GM18867 (cell line): ENCODE results near the gene ODAD4.

Experiments used
- ATAC-seq: cut with Tn5 transposase; IDR thresholded peaks from one replicate; pipeline ENCODE4 v1.9.1; 2021; ENCODE audit warnings: mild to moderate bottlenecking, moderate library complexity; ENCODE audit not compliant: unreplicated experiment

Gene ODAD4

DNA sequence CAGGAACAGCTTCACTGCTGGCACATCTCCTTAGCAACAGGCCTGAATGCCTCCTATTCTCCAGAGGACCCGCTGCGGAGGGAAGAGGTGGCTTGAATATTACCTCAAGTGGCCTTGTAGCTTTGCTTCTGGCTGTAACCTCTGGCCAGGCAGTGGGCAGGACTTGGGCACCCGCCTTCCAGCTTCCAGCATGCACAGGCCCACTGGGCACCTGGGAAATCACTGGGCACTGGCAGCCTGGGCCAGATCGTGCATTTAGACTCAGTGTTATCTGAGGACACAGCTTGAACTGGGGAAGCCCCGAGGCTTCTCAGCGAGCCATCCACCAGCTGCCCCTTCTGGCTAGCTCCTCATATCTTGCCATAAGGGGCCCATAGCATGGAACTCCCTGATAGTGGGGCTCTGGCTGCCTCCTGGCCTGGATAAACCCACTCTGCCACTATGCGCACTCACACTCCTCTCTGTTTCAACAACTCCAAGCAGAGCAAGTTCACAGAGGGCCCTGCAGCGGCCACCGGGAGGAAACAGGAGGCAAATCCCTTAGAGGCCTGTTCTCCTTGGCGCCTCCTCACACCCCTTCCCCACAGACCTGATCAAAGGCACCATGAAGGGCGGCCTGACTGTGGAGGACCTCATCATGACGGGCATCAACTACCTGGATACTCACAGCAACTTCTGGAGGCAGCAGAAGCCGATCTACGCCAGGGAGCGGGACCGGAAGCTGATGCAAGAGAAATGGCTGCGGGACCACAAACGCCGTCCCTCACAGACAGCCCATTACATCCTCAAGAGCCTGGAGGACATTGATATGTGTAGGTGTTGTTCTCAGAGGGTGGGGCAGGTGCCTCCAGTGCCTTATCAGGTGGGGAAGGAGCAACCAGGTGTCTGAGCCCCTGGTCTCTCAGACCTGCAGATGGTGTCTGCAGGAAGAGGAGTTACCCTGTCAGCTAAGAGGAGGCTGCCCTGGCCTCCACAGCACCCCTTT is 7.8 kb downstream of the ODAD4 start:
- ATAC-seq, result no peak

DNA sequence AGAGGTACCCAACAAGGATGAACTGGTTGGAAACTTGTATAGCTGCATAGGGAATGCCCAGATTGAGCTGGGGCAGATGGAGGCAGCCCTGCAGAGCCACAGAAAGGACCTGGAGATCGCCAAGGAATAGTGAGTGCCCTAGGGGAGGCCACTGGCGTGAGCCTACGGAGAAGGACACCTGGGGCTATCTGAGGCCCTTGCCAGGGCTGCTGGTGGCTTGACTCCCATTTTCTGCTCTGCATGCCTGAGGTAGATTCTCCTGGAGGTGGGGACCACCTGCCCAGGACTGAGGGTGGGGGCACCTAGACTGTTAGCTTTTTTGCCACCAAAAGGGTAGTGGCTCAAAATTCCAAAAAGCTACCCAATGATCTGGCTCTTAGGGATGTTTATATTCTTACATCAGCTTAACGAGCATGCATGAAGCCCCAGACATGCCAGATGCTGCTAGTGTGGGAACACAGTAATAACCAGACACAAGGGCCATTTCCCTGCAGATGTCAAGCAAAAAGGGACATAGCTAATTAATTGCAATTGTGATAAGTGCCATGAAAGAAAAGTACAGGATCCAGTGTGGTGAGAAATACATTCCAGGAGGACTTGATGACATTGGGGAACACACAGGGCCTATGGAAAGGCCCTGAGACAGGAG is 8.8 kb downstream of the ODAD4 start:
- ATAC-seq, result no peak

DNA sequence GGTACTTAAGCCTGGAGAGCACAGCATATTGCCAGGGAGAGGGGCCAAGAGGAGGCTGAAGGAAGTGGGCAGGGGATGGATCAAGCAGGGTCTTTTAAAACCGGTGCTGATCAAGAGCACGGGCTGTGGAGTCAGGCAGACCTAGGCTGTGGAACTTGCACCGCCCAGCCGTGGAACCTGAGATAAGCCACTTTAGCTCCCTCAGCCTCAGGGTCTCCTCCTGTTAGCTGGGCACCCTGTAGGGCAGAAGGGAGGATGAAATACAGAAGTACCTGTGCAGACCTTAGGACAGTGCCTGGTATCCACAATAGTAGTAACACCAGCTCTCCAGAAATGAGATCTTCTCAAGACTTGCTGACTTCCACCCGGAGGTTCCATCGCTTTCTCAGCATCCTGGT is 9.3 kb downstream of the ODAD4 start:
- ATAC-seq, result no peak

DNA sequence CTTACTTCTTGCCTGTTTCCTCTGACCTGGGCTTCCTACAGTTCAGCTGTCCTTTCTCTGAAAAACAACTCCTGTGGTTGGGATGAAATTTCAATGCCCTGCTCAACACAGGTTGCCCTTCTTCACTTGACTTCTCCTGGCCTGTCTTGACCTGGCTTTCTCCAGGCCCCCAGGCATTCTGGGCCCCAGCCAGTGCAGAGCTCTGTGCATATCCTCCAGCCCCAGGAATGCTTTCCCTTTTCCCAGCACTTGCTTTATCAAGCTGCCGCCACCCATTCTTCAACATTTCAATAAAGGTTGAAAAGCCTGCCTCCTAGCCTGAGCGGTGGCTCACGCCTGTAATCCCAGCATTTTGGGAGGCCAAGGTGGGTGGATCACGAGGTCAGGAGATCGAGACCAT is 10.8 kb downstream of the ODAD4 start:
- ATAC-seq, result no peak

DNA sequence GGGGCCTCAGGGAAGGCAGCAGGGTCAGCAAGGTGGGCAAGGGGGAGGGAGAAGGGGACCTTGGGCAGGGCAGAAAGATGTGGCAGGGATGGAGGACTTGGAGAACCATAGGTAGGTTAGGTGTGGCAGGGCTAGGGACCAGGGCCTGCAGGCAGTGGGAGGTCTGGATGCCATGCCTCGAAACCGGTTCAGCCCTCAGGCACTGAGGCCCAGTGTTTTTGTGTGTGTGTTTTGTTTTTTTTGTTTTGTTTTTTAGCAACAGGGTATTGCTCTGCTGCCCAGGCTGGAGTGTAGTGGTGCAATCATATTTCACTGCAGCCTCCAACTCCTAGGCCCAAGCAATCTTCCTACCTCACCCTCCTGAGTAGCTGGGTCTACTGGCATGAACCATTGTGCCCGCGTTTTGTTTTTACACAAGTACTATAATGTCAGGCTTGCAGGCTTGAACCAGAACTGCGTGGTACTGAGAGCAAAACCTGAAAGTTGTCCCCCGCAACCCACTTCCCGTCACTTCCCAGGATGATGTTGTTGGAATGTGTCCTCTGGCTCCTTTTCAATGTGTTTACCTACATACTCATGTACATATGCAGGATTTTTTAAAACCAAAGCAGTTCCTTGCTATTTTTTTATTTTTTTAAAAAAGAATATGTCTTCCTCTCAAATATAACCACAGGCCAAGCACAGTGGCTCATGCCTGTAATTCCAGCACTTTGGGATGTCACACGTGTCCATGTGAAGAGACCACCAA is 12.4 kb downstream of the ODAD4 start:
- no peak for ATAC-seq

DNA sequence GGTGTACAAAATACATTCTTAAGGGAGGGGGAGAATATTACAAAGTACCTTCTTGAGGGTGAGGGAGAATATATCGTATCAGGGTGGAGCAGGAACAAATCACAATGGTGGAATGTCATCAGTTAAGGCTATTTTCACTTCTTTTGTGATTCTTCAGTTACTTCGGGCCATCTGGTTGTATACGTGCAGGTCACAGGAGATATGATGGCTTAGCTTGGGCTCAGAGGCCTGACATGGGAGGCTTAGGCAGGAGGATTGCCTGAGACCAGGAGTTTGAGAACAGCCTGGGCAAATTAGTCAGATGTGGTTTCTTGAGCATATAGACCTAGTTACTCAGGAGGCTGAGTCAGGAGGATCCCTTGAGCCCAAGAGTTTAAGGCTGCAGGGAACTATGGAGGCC is 13.1 kb downstream of the ODAD4 start:
- no peak for ATAC-seq

DNA sequence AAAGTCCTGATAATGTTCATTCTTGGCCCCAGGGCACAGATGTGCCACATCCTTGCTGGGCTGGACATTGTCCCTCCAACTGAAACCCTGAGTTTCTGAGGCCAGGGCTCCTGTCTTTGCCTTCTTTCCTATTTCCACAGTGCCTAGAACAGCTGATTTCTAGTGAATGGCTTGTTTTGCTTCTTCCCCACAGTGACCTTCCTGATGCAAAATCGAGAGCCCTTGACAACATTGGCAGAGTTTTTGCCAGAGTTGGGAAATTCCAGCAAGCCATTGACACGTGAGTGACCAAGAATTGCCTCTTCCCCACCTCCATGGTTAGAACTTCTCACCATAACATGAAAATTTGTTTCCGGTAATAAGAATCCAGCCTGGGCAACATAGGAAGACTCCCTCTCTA is 14.5 kb downstream of the ODAD4 start:
- ATAC-seq, result no peak

DNA sequence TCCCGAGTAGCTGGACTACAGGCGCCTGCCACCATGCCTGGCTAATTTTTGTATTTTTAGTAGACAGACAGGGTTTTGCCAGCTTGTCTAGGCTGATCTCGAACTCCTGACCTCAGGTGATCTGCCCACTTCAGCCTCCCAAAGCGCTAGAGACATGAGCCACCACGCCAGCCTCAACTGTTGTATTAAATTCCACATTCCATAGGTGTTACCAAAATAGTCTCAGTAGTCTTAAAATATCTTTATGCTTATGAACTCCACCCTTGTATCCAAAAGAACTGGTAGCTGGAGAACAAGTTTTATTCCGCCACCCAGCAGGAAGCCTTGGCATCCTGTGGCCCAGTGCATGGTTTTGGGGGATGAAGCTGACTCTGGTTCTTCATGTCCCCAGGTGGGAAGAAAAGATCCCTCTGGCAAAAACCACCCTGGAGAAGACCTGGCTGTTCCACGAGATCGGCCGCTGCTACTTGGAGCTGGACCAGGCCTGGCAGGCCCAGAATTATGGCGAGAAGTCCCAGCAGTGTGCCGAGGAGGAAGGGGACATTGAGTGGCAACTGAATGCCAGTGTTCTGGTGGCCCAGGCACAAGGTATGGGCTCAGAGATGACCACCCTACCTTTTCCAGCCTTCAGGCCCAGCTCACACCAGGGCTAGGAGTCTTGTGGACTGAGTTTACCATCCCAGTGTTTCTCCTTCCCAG is 18.5 kb downstream of the ODAD4 start:
- ATAC-seq, result no peak

DNA sequence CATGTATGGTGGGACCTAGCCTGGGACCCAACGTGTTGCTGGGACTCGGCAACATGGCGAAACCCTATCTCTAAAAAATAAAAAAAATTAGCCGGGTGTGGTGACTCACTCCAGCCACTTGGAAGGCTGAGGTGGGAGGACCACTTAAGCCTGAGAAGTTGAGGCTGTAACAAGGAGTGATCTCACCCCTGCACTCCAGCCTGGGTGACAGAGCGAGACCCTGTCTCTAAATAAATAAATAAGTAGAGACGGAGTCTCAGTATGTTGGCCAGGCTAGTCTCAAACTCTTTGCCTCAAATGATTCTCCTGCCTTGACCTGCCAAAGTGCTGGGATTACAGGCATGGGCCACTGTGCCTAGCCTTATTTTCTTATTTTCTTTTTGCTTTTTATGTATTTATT is 26.1 kb downstream of the ODAD4 start:
- ATAC-seq, result no peak

DNA sequence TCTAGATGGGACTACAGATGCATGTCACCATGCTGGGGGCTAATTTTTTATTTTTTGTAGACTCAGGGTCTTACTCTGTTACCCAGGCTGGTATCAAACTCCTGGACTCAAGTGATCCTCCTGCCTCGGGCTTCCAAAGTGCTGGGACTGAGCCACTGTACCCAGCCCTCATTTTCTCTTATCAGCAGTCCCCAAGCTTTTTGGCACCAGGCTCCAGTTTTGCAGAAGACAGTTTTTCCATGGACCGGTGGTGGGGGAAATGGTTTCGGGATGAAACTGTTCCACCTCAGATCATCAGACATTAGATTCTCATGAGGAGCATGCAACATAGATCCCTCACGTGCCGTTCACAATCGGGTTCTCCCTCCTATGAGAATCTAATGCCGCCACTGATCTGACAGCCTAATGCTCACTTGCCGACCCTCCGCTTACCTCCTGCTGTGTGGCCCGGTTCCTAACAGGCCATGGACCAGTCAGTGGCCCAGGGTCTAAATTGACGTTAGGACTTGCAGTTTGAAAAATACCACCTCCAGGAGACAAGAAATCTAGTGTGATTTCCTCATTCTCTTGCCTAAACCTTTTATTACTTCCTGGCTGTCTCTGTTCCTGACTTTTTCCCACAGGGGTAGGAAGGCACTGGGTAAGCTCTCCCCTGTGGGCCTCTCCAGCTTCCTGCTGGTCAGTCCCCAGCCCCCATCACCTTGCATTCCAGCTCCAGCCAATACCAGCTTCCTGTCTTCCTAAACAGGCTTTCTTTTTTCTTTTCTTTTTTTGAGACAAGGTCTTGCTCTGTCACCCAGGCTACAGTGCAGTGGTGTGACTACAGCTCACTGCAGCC is 26.8 kb downstream of the ODAD4 start:
- no peak for ATAC-seq

DNA sequence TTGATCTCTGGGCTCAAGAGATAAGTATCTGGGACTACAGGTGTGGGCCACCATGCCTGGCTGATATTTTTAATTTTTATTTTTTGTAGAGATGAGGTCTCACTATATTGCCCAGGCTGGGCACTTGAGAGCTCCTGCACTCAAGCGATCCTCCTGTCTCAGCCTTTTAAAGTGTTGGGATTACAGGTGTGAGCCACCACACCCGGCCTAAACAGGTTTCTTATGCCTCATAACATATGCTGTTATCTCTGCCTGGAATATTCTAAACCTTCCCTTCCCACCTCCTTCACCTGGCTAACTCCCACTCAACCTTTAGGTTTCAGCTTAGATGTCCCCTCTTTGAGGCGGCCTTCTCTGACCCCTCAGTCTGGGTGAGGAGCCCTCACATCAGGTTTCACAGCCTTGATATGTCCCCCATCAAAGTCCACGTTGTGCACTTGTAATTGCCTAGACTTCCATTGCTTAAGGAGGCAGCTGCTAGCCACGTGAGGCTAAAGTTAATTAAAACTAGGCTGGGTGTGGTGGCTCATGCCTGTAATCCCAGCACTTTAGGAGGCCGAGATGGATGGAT is 27.5 kb downstream of the ODAD4 start:
- no peak for ATAC-seq

DNA sequence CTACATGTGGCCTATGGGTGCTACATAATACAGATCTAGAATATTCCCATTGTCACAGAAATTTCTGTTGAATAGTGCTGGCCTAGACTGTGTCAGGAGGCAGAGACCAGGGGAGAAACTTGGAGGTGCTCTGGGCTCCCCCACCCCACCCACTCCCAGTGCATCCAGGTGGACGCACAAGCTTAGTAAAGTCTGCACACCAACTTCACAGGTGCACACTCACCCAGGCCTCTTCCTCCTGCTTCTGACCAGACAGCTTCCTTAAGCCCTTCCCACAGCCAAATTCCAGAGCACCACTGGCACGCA is 28.6 kb downstream of the ODAD4 start:
- ATAC-seq, result no peak

DNA sequence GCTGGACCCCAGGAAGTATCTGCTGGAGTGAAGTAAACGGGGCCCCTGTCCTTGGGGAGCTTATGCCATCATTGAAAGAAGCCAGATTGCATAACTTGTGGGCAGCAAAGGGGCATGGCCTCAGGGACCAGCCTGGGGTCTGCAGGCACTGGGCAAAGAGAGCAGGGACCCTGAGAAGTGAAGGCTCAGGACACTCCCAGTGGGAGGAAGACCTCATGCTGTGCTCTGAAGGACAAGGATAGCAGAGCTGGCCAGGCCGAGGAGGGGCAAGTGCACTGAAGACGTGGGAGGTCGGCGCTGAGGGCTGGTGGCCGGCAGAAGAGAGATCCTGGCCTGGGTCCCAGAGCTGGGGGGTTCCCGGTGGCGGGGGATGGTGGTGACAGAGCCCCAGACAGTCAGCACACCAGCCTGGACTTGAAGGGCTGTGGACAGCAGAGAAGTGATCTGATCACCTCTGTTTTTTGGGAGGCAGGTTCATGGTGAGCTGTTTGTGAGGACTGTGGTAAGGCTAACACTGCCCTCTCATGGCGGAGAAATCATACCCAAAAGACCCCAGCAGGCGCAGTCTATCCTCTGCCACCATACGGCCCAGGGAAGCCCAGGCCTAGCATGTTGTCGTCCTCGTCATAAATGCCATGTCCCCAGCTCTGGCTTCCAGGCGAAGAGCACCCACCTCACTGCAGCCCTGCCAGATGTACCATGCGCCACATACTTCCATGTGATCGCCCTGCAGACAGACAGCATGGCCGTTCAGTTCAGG is 29.1 kb downstream of the ODAD4 start:
- ATAC-seq, result no peak

DNA sequence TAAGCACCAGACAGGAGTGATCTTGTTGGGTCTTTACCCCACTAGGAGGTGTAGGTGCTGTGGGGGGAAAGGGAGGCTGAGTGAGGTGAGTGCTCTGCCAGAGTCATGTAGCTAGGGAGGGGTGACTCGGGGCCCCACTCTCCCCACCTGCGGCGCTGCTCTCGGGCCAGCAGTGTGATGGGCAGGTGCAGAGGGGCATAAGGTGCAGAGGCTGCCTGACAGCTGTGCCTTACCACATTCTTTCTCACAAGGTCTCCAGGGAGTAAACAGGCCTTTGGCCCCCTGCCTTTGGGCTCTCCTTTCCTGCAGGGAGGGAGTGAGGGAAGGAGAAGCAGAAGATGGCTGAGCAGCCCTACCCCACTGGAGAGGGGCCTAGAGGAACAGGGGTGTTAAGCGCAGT is 31.7 kb downstream of the ODAD4 start:
- no peak for ATAC-seq

DNA sequence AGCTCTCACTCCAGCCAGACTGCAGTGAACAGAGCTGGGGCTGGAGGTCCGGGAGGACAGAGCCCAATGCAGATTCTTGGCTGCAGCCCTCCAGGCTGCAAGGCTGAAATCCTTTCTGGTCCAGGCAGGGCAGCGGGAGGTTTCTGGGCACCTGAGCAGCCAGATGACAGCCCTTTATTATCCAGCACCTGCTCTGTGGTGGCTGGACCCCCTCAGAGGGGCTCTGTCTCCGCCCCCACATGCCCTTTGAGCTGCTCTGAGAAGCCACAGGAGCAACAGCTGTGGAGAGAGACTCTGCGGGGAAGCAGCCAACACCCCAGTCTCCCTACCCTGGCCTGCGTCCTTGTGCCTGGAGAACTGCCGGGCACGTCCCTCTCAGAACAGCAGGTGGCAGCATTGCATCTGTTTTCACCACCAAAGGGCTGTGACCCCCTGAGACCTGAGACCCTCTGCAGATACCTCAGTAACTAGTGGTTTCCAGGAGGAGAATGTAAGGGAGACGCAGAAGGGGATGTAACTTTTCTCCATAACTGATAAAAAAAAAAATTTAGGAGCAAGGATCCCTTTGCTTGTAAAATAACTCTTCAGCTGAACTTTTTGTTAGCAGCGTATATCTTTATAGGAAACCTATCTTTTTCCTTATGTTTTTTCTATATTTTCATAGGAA is 32.5 kb downstream of the ODAD4 start:
- ATAC-seq, result no peak

DNA sequence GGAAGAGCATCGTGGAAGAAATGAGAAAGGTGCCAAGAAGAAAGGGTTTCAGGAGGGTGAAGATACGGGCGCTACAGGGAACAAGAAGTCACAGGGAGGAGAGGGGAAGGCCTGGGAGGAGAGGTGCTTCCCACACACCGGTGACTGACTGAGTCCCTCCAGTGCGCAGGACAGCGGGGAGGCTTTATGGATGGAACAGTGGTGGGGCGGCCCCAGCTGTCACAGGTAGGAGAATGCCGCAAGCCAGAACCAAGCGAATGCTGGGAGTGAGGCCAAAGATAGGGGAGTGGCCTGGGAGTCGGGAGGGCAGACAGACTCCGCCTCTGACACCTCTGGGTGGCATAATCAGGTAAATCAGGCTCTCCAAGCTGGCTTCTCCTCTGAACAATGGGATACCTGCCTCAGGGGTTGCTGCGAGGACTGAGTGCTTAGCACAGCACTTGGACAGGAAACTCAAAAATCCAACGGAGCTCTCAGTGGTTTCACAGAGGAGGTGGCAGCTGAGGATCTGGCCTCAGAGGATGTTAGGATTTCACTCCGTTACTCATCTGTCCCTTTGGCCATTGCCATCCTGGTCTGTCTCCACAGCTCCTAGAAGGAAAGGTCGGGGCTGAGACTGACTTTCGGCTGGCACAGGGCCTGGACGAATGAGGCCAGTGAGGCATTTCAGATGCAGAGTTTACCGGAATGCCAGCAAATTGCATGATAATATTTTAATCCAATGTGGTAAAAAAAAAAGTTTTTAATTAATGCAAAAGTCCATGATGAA is 35.5 kb downstream of the ODAD4 start:
- no peak for ATAC-seq

DNA sequence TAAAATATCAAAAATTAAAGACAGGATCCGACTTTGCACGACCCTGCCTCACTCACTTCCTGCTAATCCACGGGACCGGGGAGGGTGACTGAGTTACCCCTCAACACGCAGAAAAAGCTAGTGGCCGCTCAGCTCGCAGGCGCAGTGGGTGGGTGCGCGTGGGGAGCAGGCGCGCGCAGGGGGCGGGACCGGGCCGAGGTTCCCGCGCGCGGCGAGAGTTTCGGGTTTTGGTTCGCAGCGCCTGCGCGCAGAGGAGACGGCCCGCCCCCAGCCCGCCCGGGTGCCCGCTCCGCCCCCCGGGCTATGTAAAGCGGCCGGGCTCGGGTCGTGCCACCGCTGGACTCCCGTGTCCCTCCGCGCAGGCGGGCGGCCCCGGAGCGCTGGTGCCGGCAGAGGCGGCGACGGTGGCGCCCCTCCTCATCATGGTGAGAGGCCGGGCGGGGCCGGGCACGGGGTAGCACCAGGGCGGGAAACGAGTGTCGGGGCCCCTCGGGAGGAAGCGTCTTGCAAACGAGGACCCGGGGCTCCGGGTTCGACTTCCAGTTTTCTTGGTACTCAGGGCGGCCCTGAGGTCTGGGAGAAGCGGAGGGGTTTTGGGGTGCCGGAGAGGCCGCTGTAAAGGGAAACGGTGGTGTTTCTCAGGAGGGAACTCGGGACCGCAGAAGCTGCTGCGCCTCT is 36.2 kb downstream of the ODAD4 start, which contains the start of gene CNP:
CNP (plus strand) TSS at position 333 of the 678 bp plus-strand sequence; CDS start at position 423, 90 bp downstream.
- peak; percentile 59 for ATAC-seq
